ENCODE data around the gene FASN. TPM values are rescaled to one million over a fixed set of nuclear protein-coding genes. Genes with fewer than 3 reads are reported as not detected.

FASN gene
- total RNA-seq, 4 donors from 2014 or later: 50.4 to 110 (median 76.5) TPM

GRCh38 chr17:82127315-82127595 is 29.2 kb upstream of the FASN start:
- Histone ChIP-seq H3K4me1 (no peaks in the 10 kb centered on the region), H3K4me3 (no peak overlapping the region), H3K27me3 (no peaks in the 10 kb centered on the region), H3K27ac (peak overlapping the region in 2 of 4 donors; percentile 12 to 71), H3K36me3 (no peaks in the 10 kb centered on the region), H3K9me3 (no peaks in the 10 kb centered on the region)
- TF ChIP-seq POLR2A (IDR thresholded peaks at IDR 0.05) (no peak), CTCF (IDR thresholded peaks at IDR 0.05) (no peak)
- no peak for DNase-seq

- no peaks in the 10 kb centered on the region for H3K4me1 ChIP-seq
- H3K4me3 ChIP-seq: no peak overlapping the region
- DNase-seq: peak in 2 of 3 donors; percentile 68 to 81
- TF ChIP-seq CTCF (IDR thresholded peaks at IDR 0.05) (no peak), POLR2A (IDR thresholded peaks at IDR 0.05) (no peak)
- no peaks in the 10 kb centered on the region for H3K36me3 ChIP-seq
- peak overlapping the region in 3 of 4 donors; percentile 52 to 71 (median 58) for H3K27ac ChIP-seq
- no peaks in the 10 kb centered on the region for H3K9me3 ChIP-seq
- H3K27me3 ChIP-seq: no peaks in the 10 kb centered on the region
Observed at GRCh38 chr17:82126556-82127314, 28.7 kb upstream of the FASN start.

- no peak overlapping the region for H3K4me3 ChIP-seq
- H3K9me3 ChIP-seq: no peaks in the 10 kb centered on the region
- H3K4me1 ChIP-seq: no peaks in the 10 kb centered on the region
- no peaks in the 10 kb centered on the region for H3K36me3 ChIP-seq
- H3K27ac ChIP-seq: no peak overlapping the region
- TF ChIP-seq POLR2A (IDR thresholded peaks at IDR 0.05): no peak
- TF ChIP-seq CTCF (IDR thresholded peaks at IDR 0.05): no peak
- no peak for DNase-seq
- H3K27me3 ChIP-seq: no peaks in the 10 kb centered on the region
Observed at GRCh38 chr17:82124101-82124500, 26.1 kb upstream of the FASN start.

- Histone ChIP-seq H3K27ac (no peak overlapping the region), H3K9me3 (no peaks in the 10 kb centered on the region), H3K36me3 (no peaks in the 10 kb centered on the region), H3K4me3 (no peak overlapping the region), H3K4me1 (no peaks in the 10 kb centered on the region), H3K27me3 (no peaks in the 10 kb centered on the region)
- TF ChIP-seq POLR2A (IDR thresholded peaks at IDR 0.05) (no peak), CTCF (IDR thresholded peaks at IDR 0.05) (no peak)
- DNase-seq: no peak
Observed at GRCh38 chr17:82121660-82122629, 23.9 kb upstream of the FASN start.

- Histone ChIP-seq H3K4me3 (no peak overlapping the region), H3K27me3 (no peaks in the 10 kb centered on the region), H3K36me3 (no peaks in the 10 kb centered on the region), H3K4me1 (no peaks in the 10 kb centered on the region), H3K27ac (no peak overlapping the region), H3K9me3 (no peaks in the 10 kb centered on the region)
- TF ChIP-seq POLR2A (IDR thresholded peaks at IDR 0.05) (no peak), CTCF (IDR thresholded peaks at IDR 0.05) (no peak)
- no peak for DNase-seq
Observed at GRCh38 chr17:82121246-82121645, 23.2 kb upstream of the FASN start.

All from Peyer's patch (tissue), 4 donors.